Endothelial cell (in vitro differentiated cells): ENCODE results near the gene SLC9A9. TPM values are rescaled to one million over a fixed set of nuclear protein-coding genes. Genes with fewer than 3 reads are reported as not detected.

Source experiments
- DNase-seq: peaks from one replicate; pipeline ENCODE4 v3.0.0; 2021; ENCODE audit warnings: low spot score
- H3K27ac Mint-ChIP-seq: one replicate; pipeline ENCODE4 v1.8.0; 2021; ENCODE audit warnings: mixed read lengths, inconsistent platforms; ENCODE audit not compliant: unreplicated experiment
- H3K27me3 Mint-ChIP-seq: one replicate; pipeline ENCODE4 v1.8.0; 2021; ENCODE audit warnings: mild to moderate bottlenecking, moderate library complexity, mixed read lengths, inconsistent platforms; ENCODE audit not compliant: unreplicated experiment
- H3K36me3 Mint-ChIP-seq: one replicate; pipeline ENCODE4 v1.8.0; 2021; ENCODE audit warnings: mild to moderate bottlenecking, low read depth, mixed read lengths, inconsistent platforms; ENCODE audit not compliant: unreplicated experiment
- H3K4me1 Mint-ChIP-seq: one replicate; pipeline ENCODE4 v1.8.0; 2021; ENCODE audit warnings: mild to moderate bottlenecking, mixed read lengths, inconsistent platforms; ENCODE audit not compliant: unreplicated experiment
- H3K4me3 Mint-ChIP-seq: one replicate; pipeline ENCODE4 v1.8.0; 2021; ENCODE audit warnings: mild to moderate bottlenecking, mixed read lengths, inconsistent platforms; ENCODE audit not compliant: unreplicated experiment
- H3K9me3 Mint-ChIP-seq: one replicate; pipeline ENCODE4 v1.8.0; 2021; ENCODE audit warnings: mixed read lengths, inconsistent platforms; ENCODE audit not compliant: unreplicated experiment
- CTCF ChIP-seq: fragments of 200-600 bp; sonication (generic); IDR thresholded peaks from one replicate; pipeline ENCODE4 v1.5.0; 2021; ENCODE audit warnings: antibody characterized with exemption; ENCODE audit not compliant: unreplicated experiment
- total RNA-seq: library from RNA; stranded (reverse); fragmentation: NEBNext Ultra II Directional; extraction: Animal tissue kit (Norgen Biotek cat#: 25700); gene quantifications from one replicate; pipeline ENCODE4 v1.2.1, GENCODE V29; 2021; ENCODE audit not compliant: unreplicated experiment

The SLC9A9 gene
- total RNA-seq, 1 donor from 2014 or later, result 7.9 TPM

GRCh38 chr3:143693506-143693905 lies 154.8 kb downstream of the SLC9A9 start:
- no peaks in the 10 kb centered on the region for H3K4me1 Mint-ChIP-seq
- H3K27ac Mint-ChIP-seq, result no peak overlapping the region
- TF ChIP-seq CTCF, result no peak
- H3K27me3 Mint-ChIP-seq, result no peaks in the 10 kb centered on the region
- no peaks in the 10 kb centered on the region for H3K9me3 Mint-ChIP-seq
- no peak for DNase-seq
- no peaks in the 10 kb centered on the region for H3K36me3 Mint-ChIP-seq
- no peak overlapping the region for H3K4me3 Mint-ChIP-seq

GRCh38 chr3:143686638-143687197 lies 161.6 kb downstream of the SLC9A9 start:
- Mint-ChIP-seq H3K36me3 (no peaks in the 10 kb centered on the region), H3K27me3 (no peaks in the 10 kb centered on the region), H3K9me3 (no peaks in the 10 kb centered on the region), H3K27ac (no peak overlapping the region), H3K4me3 (no peak overlapping the region), H3K4me1 (no peaks in the 10 kb centered on the region)
- no peak for TF ChIP-seq CTCF
- no peak for DNase-seq

GRCh38 chr3:143685491-143685890 lies 162.8 kb downstream of the SLC9A9 start:
- Mint-ChIP-seq H3K27me3 (no peaks in the 10 kb centered on the region), H3K27ac (no peak overlapping the region), H3K4me1 (no peaks in the 10 kb centered on the region), H3K36me3 (no peaks in the 10 kb centered on the region), H3K9me3 (no peaks in the 10 kb centered on the region), H3K4me3 (no peak overlapping the region)
- DNase-seq, result no peak
- TF ChIP-seq CTCF, result no peak

- no peaks in the 10 kb centered on the region for H3K27me3 Mint-ChIP-seq
Observed at GRCh38 chr3:143677430-143677829, 170.8 kb downstream of the SLC9A9 start.

GRCh38 chr3:143676747-143677146 lies 171.5 kb downstream of the SLC9A9 start:
- Mint-ChIP-seq H3K27me3 (no peaks in the 10 kb centered on the region), H3K27ac (no peak overlapping the region), H3K4me3 (no peak overlapping the region), H3K36me3 (no peaks in the 10 kb centered on the region), H3K9me3 (no peaks in the 10 kb centered on the region), H3K4me1 (no peaks in the 10 kb centered on the region)
- TF ChIP-seq CTCF, result no peak
- no peak for DNase-seq

More at GRCh38 chr3:143677430-143677829, 170.8 kb downstream of the SLC9A9 start:
- Mint-ChIP-seq H3K27ac (no peak overlapping the region), H3K4me1 (no peaks in the 10 kb centered on the region), H3K36me3 (no peaks in the 10 kb centered on the region), H3K9me3 (no peaks in the 10 kb centered on the region), H3K4me3 (no peak overlapping the region)
- no peak for DNase-seq
- no peak for TF ChIP-seq CTCF
